A673 (cell line): ENCODE data around the gene ST6GALNAC3. TPM values are rescaled to one million over a fixed set of nuclear protein-coding genes. Genes with fewer than 3 reads are reported as not detected.

Source experiments
- BruUV-seq: library from RNA; stranded (reverse); fragments of 400-500 nt; replicated peaks from 2 replicates; lab custom pipeline; 2021; lab: Mats Ljungman, UMichigan
- CTCF ChIA-PET: fragments of 300-600 bp; sonication (Branson Sonifier 250); formaldehyde crosslinking; loops from one replicate; lab custom pipeline; 2022; ENCODE audit warnings: antibody characterized with exemption; lab: Charles Lee
- POLR2A ChIA-PET: fragments of 300-600 bp; sonication (Branson Sonifier 250); formaldehyde crosslinking; loops from one replicate; lab custom pipeline; 2022; ENCODE audit warnings: antibody characterized with exemption; ENCODE audit not compliant: low non-redundant PET; lab: Charles Lee
- DNase-seq: peaks from one replicate; pipeline ENCODE4 v3.0.0-alpha.2; 2015; ENCODE audit warnings: low spot score
- H3K27ac ChIP-seq: fragments of 200-600 bp; sonication (generic); 2 replicates; pipeline ENCODE4 v1.5.1; 2016; ENCODE audit warnings: mixed run types, low read depth, mild to moderate bottlenecking, mixed read lengths, antibody characterized with exemption, low read length; ENCODE audit not compliant: poor library complexity, severe bottlenecking
- H3K27me3 ChIP-seq: fragments of 200-600 bp; sonication (generic); replicated peaks from 2 replicates; pipeline ENCODE4 v1.6.1; 2017; ENCODE audit warnings: mixed run types, low read depth, mild to moderate bottlenecking, mixed read lengths, antibody characterized with exemption, low read length; ENCODE audit not compliant: insufficient read depth, poor library complexity
- H3K36me3 ChIP-seq: fragments of 200-600 bp; sonication (generic); 2 replicates; pipeline ENCODE4 v1.6.1; 2016; ENCODE audit warnings: mixed run types, mild to moderate bottlenecking, mixed read lengths, antibody characterized with exemption, low read length; ENCODE audit not compliant: insufficient read depth, poor library complexity, severe bottlenecking
- H3K4me1 ChIP-seq: fragments of 200-600 bp; sonication (generic); 2 replicates; pipeline ENCODE4 v1.6.1; 2017; ENCODE audit warnings: mixed run types, mild to moderate bottlenecking, mixed read lengths, antibody characterized with exemption, low read length; ENCODE audit not compliant: insufficient read depth, poor library complexity, severe bottlenecking
- H3K4me3 ChIP-seq: fragments of 200-600 bp; sonication (generic); 2 replicates; pipeline ENCODE4 v1.5.1; 2016; ENCODE audit warnings: low read depth, mixed run types, mild to moderate bottlenecking, mixed read lengths, low read length; ENCODE audit not compliant: poor library complexity, severe bottlenecking
- H3K9me3 ChIP-seq: fragments of 200-600 bp; sonication (generic); 2 replicates; pipeline ENCODE4 v1.6.1; 2016; ENCODE audit warnings: mixed run types, low read depth, mild to moderate bottlenecking, mixed read lengths, antibody characterized with exemption, low read length; ENCODE audit not compliant: poor library complexity, severe bottlenecking
- EZH2 ChIP-seq: fragments of 200-600 bp; sonication (generic); IDR thresholded peaks from 2 replicates; pipeline ENCODE4 v1.6.1; 2017; ENCODE audit warnings: borderline replicate concordance, low read depth, mild to moderate bottlenecking, mixed read lengths, antibody characterized with exemption, low read length; ENCODE audit not compliant: poor library complexity, severe bottlenecking
- intact Hi-C: fragments of 100-400 bp; cut with micrococcal nuclease; formaldehyde crosslinking; loops from one replicate; pipeline ENCODE4 v1.10.0; 2022; ENCODE audit not compliant: unreplicated experiment
- total RNA-seq: library from RNA; stranded (reverse); gene quantifications from 2 replicates; pipeline ENCODE4 v1.2.3, GENCODE V29; 2021
- TF ChIP-seq, protein P1 (sequence below): fragments of 300-800, 200-600 bp; sonication (generic); conservative IDR thresholded peaks from 2 replicates; pipeline ENCODE4 v1.5.1; 2017; ENCODE audit warnings: low read depth, mild to moderate bottlenecking, antibody characterized with exemption, low read length, moderate library complexity, mixed read lengths

ST6GALNAC3 gene
- total RNA-seq, 1 experiment from 2014 or later = 1.2 TPM

DNA sequence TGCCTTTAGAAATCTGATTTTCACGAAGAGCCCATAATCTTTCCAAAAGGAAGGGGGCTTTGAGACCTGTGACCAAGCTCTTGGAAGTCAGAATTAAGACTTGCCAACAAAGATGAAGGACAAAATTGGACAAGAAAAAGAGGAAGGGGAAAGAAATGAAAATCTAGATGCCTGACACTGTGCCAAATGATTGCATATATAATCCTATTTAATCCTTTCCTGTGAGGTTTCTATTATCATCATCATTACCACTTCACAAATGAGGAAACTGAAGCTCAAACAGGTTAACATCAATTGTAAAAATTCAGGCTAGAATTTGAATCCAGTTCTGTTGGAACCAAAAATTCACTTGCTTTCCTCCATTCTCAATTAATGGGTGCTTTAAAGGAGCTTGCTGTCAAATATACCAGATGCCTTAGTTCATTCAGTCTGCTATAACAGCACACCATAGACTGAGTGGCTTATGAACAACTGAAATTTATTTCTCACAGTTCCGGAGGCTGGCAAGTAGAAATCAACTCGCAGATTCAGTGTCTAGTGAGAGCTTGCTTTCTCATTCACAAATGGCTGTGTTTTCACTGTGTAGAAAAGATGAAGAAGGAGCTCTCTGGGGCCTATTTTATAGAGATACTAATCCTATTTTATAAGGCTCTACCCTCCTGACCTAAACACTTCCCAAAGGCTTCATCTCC, 595.2 kb downstream of the ST6GALNAC3 start:
- Histone ChIP-seq H3K9me3 (no peaks in the 10 kb centered on the region), H3K36me3 (no peaks in the 10 kb centered on the region), H3K27ac (no peak overlapping the region), H3K4me3 (no peak overlapping the region), H3K4me1 (peaks cover 14% of the 10 kb centered on the region), H3K27me3 (no peaks in the 10 kb centered on the region)
- intact Hi-C loops = no loop called here
- no TSS peak for BruUV-seq
- TF ChIP-seq EZH2 = no peak
- TF ChIP-seq, protein P1, sequence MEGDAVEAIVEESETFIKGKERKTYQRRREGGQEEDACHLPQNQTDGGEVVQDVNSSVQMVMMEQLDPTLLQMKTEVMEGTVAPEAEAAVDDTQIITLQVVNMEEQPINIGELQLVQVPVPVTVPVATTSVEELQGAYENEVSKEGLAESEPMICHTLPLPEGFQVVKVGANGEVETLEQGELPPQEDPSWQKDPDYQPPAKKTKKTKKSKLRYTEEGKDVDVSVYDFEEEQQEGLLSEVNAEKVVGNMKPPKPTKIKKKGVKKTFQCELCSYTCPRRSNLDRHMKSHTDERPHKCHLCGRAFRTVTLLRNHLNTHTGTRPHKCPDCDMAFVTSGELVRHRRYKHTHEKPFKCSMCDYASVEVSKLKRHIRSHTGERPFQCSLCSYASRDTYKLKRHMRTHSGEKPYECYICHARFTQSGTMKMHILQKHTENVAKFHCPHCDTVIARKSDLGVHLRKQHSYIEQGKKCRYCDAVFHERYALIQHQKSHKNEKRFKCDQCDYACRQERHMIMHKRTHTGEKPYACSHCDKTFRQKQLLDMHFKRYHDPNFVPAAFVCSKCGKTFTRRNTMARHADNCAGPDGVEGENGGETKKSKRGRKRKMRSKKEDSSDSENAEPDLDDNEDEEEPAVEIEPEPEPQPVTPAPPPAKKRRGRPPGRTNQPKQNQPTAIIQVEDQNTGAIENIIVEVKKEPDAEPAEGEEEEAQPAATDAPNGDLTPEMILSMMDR = no peak
- peak; percentile 9 for DNase-seq
- ChIA-PET CTCF (no interaction called here), POLR2A (no interaction called here)

DNA sequence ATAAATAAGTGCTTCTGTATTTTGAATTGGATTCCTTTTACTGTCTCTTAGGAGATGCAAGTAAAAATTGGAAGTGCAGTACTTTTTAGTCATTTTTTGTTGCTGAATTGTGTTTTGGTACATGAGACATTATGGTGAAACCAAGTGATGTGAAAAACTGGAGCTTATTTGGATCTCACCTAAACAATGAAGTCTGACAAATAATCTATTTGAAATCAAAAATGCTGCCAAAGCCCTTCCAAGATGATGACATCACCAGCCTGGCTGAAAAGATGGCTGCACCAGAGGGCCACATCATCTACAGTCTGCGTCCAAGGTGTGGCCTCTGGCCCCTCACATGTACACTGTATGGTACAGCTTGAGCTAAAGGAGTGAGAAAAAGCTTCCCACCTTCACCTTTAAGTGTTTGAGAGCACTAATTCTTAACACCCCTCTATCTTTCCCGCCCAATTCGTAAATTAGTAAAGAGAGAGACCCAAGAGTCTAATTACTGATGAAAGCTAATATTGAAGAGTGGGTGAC, 600.2 kb downstream of the ST6GALNAC3 start:
- no peak for DNase-seq
- intact Hi-C loops = no loop called here
- no peaks in the 10 kb centered on the region for H3K36me3 ChIP-seq
- no peak overlapping the region for H3K4me3 ChIP-seq
- peaks cover 2% of the 10 kb centered on the region for H3K4me1 ChIP-seq
- no peak overlapping the region for H3K27ac ChIP-seq
- no peak for TF ChIP-seq EZH2
- TF ChIP-seq, protein P1 = no peak
- H3K27me3 ChIP-seq = peaks cover 4% of the 10 kb centered on the region
- ChIA-PET POLR2A (no interaction called here), CTCF (no interaction called here)
- H3K9me3 ChIP-seq = no peaks in the 10 kb centered on the region
- BruUV-seq = no TSS peak

DNA sequence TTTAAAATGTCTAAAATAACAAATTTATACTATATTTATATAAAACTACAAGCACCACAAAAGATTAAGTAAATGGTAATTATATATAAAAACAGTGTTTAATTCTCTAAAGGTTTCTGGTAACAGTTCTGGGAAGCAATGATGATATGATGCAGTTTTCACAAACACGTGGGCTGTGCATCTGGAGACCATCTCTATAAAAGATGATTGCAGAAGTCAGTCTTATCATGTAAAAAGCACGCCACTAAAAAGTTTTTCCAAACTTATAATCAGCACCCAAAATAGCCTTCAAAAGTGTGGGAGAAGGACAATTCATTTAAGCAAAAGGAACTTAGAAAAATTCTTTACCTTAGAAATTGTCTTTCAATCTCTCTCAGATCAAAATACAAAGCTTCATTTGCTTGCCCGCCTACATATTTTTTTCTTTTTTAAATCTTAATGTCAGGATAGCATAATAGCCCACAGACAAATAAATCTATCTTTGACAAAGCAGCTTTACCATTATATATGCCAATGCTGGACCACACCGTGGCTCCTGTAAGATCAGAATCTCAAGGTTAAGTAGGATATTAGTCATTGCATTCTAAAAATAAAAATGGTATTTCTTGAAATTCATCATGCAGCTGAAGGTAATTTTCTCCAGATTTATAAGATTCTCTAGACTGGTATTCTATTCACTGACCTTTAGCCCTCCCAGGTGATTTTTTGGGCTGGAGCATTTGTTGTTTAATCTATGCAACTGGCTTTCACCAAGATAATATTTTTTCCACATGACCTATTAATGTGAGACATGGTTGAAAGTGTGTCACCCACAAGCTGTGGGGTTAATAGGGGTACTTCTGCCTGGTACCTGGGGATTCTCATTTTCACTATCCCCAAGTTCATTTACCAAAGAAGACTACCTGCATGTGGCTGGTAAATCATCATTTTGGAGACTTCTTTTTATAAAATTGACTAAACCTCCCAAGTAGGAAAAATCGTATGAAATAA, 603.2 kb downstream of the ST6GALNAC3 start:
- Histone ChIP-seq H3K27ac (no peak overlapping the region), H3K4me3 (no peak overlapping the region), H3K36me3 (no peaks in the 10 kb centered on the region), H3K27me3 (peaks cover 4% of the 10 kb centered on the region), H3K4me1 (no peaks in the 10 kb centered on the region), H3K9me3 (no peaks in the 10 kb centered on the region)
- BruUV-seq = no TSS peak
- no peak for DNase-seq
- ChIA-PET CTCF (no interaction called here), POLR2A (no interaction called here)
- intact Hi-C loops = no loop called here
- no peak for TF ChIP-seq EZH2
- TF ChIP-seq, protein P1 = no peak
